GM23248 (cell line): ENCODE measurements around the gene KRT79.

Experiments
- EZH2 ChIP-seq: fragments of 200-600 bp; sonication (generic); IDR thresholded peaks from 2 replicates; pipeline ENCODE4 v1.6.1; 2018; ENCODE audit warnings: antibody characterized with exemption, mild to moderate bottlenecking; ENCODE audit not compliant: insufficient read depth, poor library complexity, severe bottlenecking
- EZH2phosphoT487 ChIP-seq: fragments of 200-600 bp; sonication (generic); IDR thresholded peaks from 2 replicates; pipeline ENCODE4 v1.6.1; 2018; ENCODE audit warnings: antibody characterized with exemption, moderate library complexity, mild to moderate bottlenecking, low read depth; ENCODE audit not compliant: insufficient read depth

- no peak for TF ChIP-seq EZH2
- no peak for TF ChIP-seq EZH2phosphoT487
Observed at GRCh38 chr12:52819731-52820510, 14.2 kb downstream of the KRT79 start.
